Panc1 (cell line): ENCODE data around the gene GTSF1L. TPM values are rescaled to one million over a fixed set of nuclear protein-coding genes. Genes with fewer than 3 reads are reported as not detected.

Source experiments
- ATAC-seq: fragments of 200-7000 bp; cut with Tn5 transposase; 2 replicates; pipeline ENCODE4 v1.9.1; 2020; ENCODE audit warnings: mild to moderate bottlenecking, moderate library complexity
- BruUV-seq: library from RNA; stranded (reverse); fragments of 400-500 nt; replicated peaks from 2 replicates; lab custom pipeline; 2021; lab: Mats Ljungman, UMichigan
- CTCF ChIA-PET: fragments of 300-600 bp; sonication (Branson Sonifier 250); formaldehyde crosslinking; loops from one replicate; lab custom pipeline; 2022; ENCODE audit warnings: antibody characterized with exemption; lab: Charles Lee
- POLR2A ChIA-PET: fragments of 300-600 bp; sonication (Branson Sonifier 250); formaldehyde crosslinking; loops from one replicate; lab custom pipeline; 2022; ENCODE audit warnings: antibody characterized with exemption; lab: Charles Lee
- DNase-seq: peaks from one replicate; pipeline ENCODE4 v3.0.0-alpha.2; 2010; ENCODE audit warnings: low read depth, low spot score
- H3K27ac ChIP-seq: 2 replicates; pipeline ENCODE4 v1.5.1; 2011; ENCODE audit warnings: mild to moderate bottlenecking, low read length, inconsistent platforms
- H3K27me3 ChIP-seq: fragments of 200-500 bp; sonication (Bioruptor generic); 2 replicates; pipeline ENCODE4 v1.6.0; 2014; ENCODE audit warnings: low read length, inconsistent platforms; ENCODE audit not compliant: control insufficient read depth, insufficient read depth
- H3K36me3 ChIP-seq: fragments of 200-500 bp; sonication (Bioruptor generic); 2 replicates; pipeline ENCODE4 v1.5.1; 2014; ENCODE audit warnings: inconsistent platforms, mild to moderate bottlenecking, low read length, moderate library complexity; ENCODE audit not compliant: control insufficient read depth, insufficient read depth
- H3K4me1 ChIP-seq: 2 replicates; pipeline ENCODE4 v1.5.1; 2011; ENCODE audit warnings: inconsistent platforms, mild to moderate bottlenecking, low read length, moderate library complexity; ENCODE audit not compliant: control insufficient read depth, insufficient read depth
- H3K4me3 ChIP-seq, 2 experiments: 2 replicates each; pipeline ENCODE4 v1.5.1; 2011 to 2012; ENCODE audit warnings: low read depth in 2 of 2, low read length in 2 of 2, mild to moderate bottlenecking in 2 of 2, inconsistent platforms in 1 of 2, moderate library complexity in 1 of 2
- H3K9me3 ChIP-seq: fragments of 200-500 bp; sonication (Bioruptor generic); 2 replicates; pipeline ENCODE4 v1.5.1; 2014; ENCODE audit warnings: low read depth, mild to moderate bottlenecking, inconsistent platforms, low read length, moderate library complexity; ENCODE audit not compliant: control insufficient read depth, insufficient read depth
- CTCF ChIP-seq: fragments of 450-650 bp; IDR thresholded peaks from 2 replicates; pipeline ENCODE4 v1.5.1; 2017; ENCODE audit warnings: mild to moderate bottlenecking
- POLR2AphosphoS5 ChIP-seq: IDR thresholded peaks from 2 replicates; pipeline ENCODE4 v1.6.1; 2012; ENCODE audit warnings: mild to moderate bottlenecking, low read depth, low read length, moderate library complexity
- REST ChIP-seq, 2 experiments: IDR thresholded peaks; 2 replicates each; pipeline ENCODE4 v1.6.1; 2011 to 2012; ENCODE audit warnings: low read depth in 2 of 2, control low read depth in 1 of 2, low read length in 1 of 2, mild to moderate bottlenecking in 1 of 2, moderate library complexity in 1 of 2; ENCODE audit not compliant: insufficient read depth in 1 of 2
- SIN3A ChIP-seq: IDR thresholded peaks from 2 replicates; pipeline ENCODE4 v1.6.1; 2012; ENCODE audit warnings: low read depth, mild to moderate bottlenecking, low read length, moderate library complexity, borderline replicate concordance; ENCODE audit not compliant: insufficient read depth
- TCF7L2 ChIP-seq: IDR thresholded peaks from 2 replicates; pipeline ENCODE4 v1.6.1; 2011; ENCODE audit warnings: mild to moderate bottlenecking, low read depth, low read length, inconsistent platforms
- in situ Hi-C: cut with HindIII; loops from 2 replicates; pipeline ENCODE4 v1.10.0; 2016; ENCODE audit warnings: low sequenced_read_pairs, low pct_unique_long_range_greater_than_20kb
- intact Hi-C: fragments of 100-400 bp; cut with micrococcal nuclease; formaldehyde crosslinking; loops from one replicate; pipeline ENCODE4 v1.10.0; 2022; ENCODE audit not compliant: unreplicated experiment
- total RNA-seq: library from RNA; stranded (reverse); gene quantifications from one replicate; pipeline ENCODE4 v1.2.1, GENCODE V29; 2021; ENCODE audit not compliant: unreplicated experiment

Gene GTSF1L
- total RNA-seq, 1 experiment from 2014 or later: not detected

GRCh38 chr20:43736588-43737158 lies 9.9 kb upstream of the GTSF1L start:
- intact Hi-C loops: no loop called here
- Histone ChIP-seq H3K27me3 (no peaks in the 10 kb centered on the region; the same call in 1 of the 2 replicates), H3K9me3 (no peaks in the 10 kb centered on the region), H3K4me1 (no peaks in the 10 kb centered on the region), H3K4me3 (no peak overlapping the region), H3K27ac (no peak overlapping the region), H3K36me3 (no peaks in the 10 kb centered on the region)
- ChIA-PET POLR2A (no interaction called here), CTCF (no interaction called here)
- in situ Hi-C loops: no loop called here
- DNase-seq (no peak), ATAC-seq (no peak)
- no peak for TF ChIP-seq SIN3A
- BruUV-seq: no TSS peak

GRCh38 chr20:43731927-43732326 lies 5.1 kb upstream of the GTSF1L start:
- ChIA-PET CTCF (interaction anchor here (0.5 kb wide), 1 partner anchor 40 kb away, joined by 4 read pairs; no protein-coding TSS in a partner anchor), POLR2A (no interaction called here)
- no TSS peak for BruUV-seq
- ATAC-seq (no peak), DNase-seq (no peak)
- intact Hi-C loops: no loop called here
- Histone ChIP-seq H3K27me3 (no peaks in the 10 kb centered on the region; the same call in 1 of the 2 replicates), H3K36me3 (no peaks in the 10 kb centered on the region), H3K4me3 (no peak overlapping the region), H3K9me3 (no peaks in the 10 kb centered on the region), H3K4me1 (no peaks in the 10 kb centered on the region), H3K27ac (no peak overlapping the region)
- in situ Hi-C loops: no loop called here
- TF ChIP-seq REST (IDR thresholded peaks at IDR 0.05; ENCODE audit: insufficient read depth in 1 of 2, low read depth in 2 of 2, low read length in 1 of 2) (no peak), SIN3A (no peak), POLR2AphosphoS5 (no peak), CTCF (no peak), TCF7L2 (no peak)

GRCh38 chr20:43731469-43731868 lies 4.7 kb upstream of the GTSF1L start:
- H3K36me3 ChIP-seq: no peaks in the 10 kb centered on the region
- ATAC-seq (no peak), DNase-seq (no peak)
- H3K9me3 ChIP-seq: no peaks in the 10 kb centered on the region
- H3K27ac ChIP-seq: no peak overlapping the region
- POLR2A ChIA-PET: no interaction called here
- no peak overlapping the region for H3K4me3 ChIP-seq
- in situ Hi-C loops (no loop called here), intact Hi-C loops (no loop called here)
- BruUV-seq: no TSS peak
- H3K4me1 ChIP-seq: no peaks in the 10 kb centered on the region
- CTCF ChIA-PET: no interaction called here
- TF ChIP-seq TCF7L2 (no peak), CTCF (no peak), POLR2AphosphoS5 (no peak), REST (IDR thresholded peaks at IDR 0.05; ENCODE audit: insufficient read depth in 1 of 2, low read depth in 2 of 2, low read length in 1 of 2) (no peak), SIN3A (no peak)
- H3K27me3 ChIP-seq: no peaks in the 10 kb centered on the region; the same call in 1 of the 2 replicates
